SU-DHL-6 (cell line): ENCODE measurements around the gene ALG6.

Experiments
- H2AFZ ChIP-seq: fragments of 200-600 bp; sonication (generic); 2 replicates; pipeline ENCODE4 v1.6.1; 2014; ENCODE audit warnings: low read depth, mild to moderate bottlenecking, moderate library complexity, mixed read lengths, antibody characterized with exemption, low read length; ENCODE audit not compliant: severe bottlenecking
- H3F3A ChIP-seq: fragments of 200-600 bp; shearing (Covaris generic); 2 replicates; pipeline ENCODE4 v1.6.0; 2016; ENCODE audit warnings: antibody characterized with exemption, mild to moderate bottlenecking; ENCODE audit not compliant: insufficient read depth
- H3K27ac ChIP-seq: fragments of 200-600 bp; sonication (generic); 2 replicates; pipeline ENCODE4 v1.5.1; 2016; ENCODE audit warnings: low read depth, mild to moderate bottlenecking, low read length, moderate library complexity, mixed read lengths
- H3K27me3 ChIP-seq: fragments of 200-600 bp; sonication (generic), shearing (Covaris generic); 2 replicates; pipeline ENCODE4 v1.6.0; 2014; ENCODE audit warnings: mild to moderate bottlenecking, low read length
- H3K36me3 ChIP-seq: fragments of 200-600 bp; sonication (generic); 2 replicates; pipeline ENCODE4 v1.6.1; 2014; ENCODE audit warnings: mild to moderate bottlenecking, low read length, mixed read lengths
- H3K4me2 ChIP-seq: fragments of 300-600, 200-600 bp; shearing (Covaris generic), sonication (generic); 2 replicates; pipeline ENCODE4 v1.6.0; 2014; ENCODE audit warnings: low read length, low read depth, mild to moderate bottlenecking; ENCODE audit not compliant: poor library complexity, severe bottlenecking
- H3K4me3 ChIP-seq: fragments of 200-600 bp; sonication (generic); 2 replicates; pipeline ENCODE4 v1.5.1; 2014; ENCODE audit warnings: antibody characterized with exemption, low read length, mild to moderate bottlenecking, mixed read lengths; ENCODE audit not compliant: insufficient read depth, poor library complexity, severe bottlenecking
- H3K79me2 ChIP-seq: fragments of 200-600 bp; sonication (generic); 2 replicates; pipeline ENCODE4 v1.6.1; 2014; ENCODE audit warnings: mild to moderate bottlenecking, low read length, moderate library complexity; ENCODE audit not compliant: insufficient read depth
- H3K9ac ChIP-seq: fragments of 200-600 bp; sonication (generic); 2 replicates; pipeline ENCODE4 v1.7.0; 2014; ENCODE audit warnings: mild to moderate bottlenecking, low read length
- H3K9me2 ChIP-seq: fragments of 200-600 bp; sonication (generic); replicated peaks from 2 replicates; pipeline ENCODE4 v1.6.1; 2014; ENCODE audit warnings: low read length; ENCODE audit not compliant: insufficient read depth
- H3K9me3 ChIP-seq: fragments of 200-600 bp; sonication (generic); 2 replicates; pipeline ENCODE4 v1.6.1; 2014; ENCODE audit warnings: low read length, mixed read lengths; ENCODE audit not compliant: insufficient read depth
- H4K20me1 ChIP-seq: fragments of 200-600 bp; sonication (generic); 2 replicates; pipeline ENCODE4 v1.6.1; 2014; ENCODE audit warnings: low read depth, mild to moderate bottlenecking, antibody characterized with exemption, low read length, moderate library complexity, mixed read lengths
- EZH2phosphoT487 ChIP-seq: fragments of 200-600 bp; sonication (generic), shearing (Covaris generic); conservative IDR thresholded peaks from 2 replicates; pipeline ENCODE4 v1.6.1; 2018; ENCODE audit warnings: mild to moderate bottlenecking, antibody characterized with exemption, low read length, moderate library complexity, mixed read lengths
- TF ChIP-seq, protein P1 (sequence below): fragments of 200-600 bp; sonication (generic); IDR thresholded peaks from one replicate; pipeline ENCODE4 v1.5.1; 2017; ENCODE audit warnings: antibody characterized with exemption, mild to moderate bottlenecking, low read length, moderate library complexity; ENCODE audit not compliant: insufficient read depth, poor library complexity, severe bottlenecking

The ALG6 gene

GRCh38 chr1:63319046-63320021 lies 48.1 kb upstream of the ALG6 start:
- Histone ChIP-seq H2AFZ (no peak overlapping the region), H4K20me1 (no peaks in the 10 kb centered on the region), H3K79me2 (no peaks in the 10 kb centered on the region), H3K36me3 (no peaks in the 10 kb centered on the region), H3K4me3 (no peak overlapping the region), H3K27me3 (no peaks in the 10 kb centered on the region), H3K9me2 (no peaks in the 10 kb centered on the region), H3K4me2 (no peak overlapping the region), H3K27ac (no peak overlapping the region), H3K9me3 (no peaks in the 10 kb centered on the region), H3F3A (no peaks in the 10 kb centered on the region), H3K9ac (no peak overlapping the region)
- no peak for TF ChIP-seq EZH2phosphoT487
- TF ChIP-seq, protein P1, sequence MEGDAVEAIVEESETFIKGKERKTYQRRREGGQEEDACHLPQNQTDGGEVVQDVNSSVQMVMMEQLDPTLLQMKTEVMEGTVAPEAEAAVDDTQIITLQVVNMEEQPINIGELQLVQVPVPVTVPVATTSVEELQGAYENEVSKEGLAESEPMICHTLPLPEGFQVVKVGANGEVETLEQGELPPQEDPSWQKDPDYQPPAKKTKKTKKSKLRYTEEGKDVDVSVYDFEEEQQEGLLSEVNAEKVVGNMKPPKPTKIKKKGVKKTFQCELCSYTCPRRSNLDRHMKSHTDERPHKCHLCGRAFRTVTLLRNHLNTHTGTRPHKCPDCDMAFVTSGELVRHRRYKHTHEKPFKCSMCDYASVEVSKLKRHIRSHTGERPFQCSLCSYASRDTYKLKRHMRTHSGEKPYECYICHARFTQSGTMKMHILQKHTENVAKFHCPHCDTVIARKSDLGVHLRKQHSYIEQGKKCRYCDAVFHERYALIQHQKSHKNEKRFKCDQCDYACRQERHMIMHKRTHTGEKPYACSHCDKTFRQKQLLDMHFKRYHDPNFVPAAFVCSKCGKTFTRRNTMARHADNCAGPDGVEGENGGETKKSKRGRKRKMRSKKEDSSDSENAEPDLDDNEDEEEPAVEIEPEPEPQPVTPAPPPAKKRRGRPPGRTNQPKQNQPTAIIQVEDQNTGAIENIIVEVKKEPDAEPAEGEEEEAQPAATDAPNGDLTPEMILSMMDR: no peak

DNA sequence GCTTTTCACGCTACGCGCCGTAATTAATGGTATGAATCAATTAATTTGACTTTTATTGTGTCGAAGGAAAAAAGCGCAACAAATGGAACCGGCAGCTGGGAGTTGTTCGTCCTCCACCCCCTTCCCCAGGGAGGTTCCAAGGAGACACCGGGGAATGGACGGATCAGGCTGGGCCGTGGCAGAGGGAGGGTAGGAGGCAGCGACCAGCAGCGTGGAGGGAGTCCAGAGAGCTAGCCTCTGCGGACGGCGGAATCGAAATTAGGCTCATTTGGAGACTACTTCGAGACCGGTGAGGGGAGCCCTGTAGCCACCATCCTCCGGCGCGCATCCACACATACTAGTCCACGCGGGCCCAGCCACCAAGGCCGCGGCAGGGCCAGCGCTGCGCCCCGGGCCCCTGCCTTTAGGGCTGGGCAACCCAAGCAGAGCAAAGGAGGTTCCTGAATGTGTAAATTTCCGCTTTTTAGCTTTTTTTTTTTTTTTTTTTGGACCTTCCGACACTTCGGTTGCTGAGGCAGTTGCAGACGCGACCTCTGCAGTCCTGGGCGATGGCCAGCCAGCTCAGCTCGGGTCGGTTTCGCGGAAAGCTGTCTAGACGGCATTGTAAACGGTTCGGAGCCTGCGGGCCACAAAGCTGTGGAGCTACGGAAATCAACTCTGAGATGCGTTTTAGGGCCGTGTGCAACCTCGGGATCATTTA lies 47.3 kb upstream of the ALG6 start:
- no peak overlapping the region for H3K27ac ChIP-seq
- H3K9me2 ChIP-seq: no peaks in the 10 kb centered on the region
- no peaks in the 10 kb centered on the region for H3K9me3 ChIP-seq
- H3K36me3 ChIP-seq: no peaks in the 10 kb centered on the region
- H3K4me3 ChIP-seq: no peak overlapping the region
- H3K27me3 ChIP-seq: no peaks in the 10 kb centered on the region
- H4K20me1 ChIP-seq: no peaks in the 10 kb centered on the region
- peaks cover 4% of the 10 kb centered on the region; the same call in 1 of the 2 replicates for H3F3A ChIP-seq
- H3K9ac ChIP-seq: no peak overlapping the region
- H3K4me2 ChIP-seq: no peak overlapping the region
- no peaks in the 10 kb centered on the region for H3K79me2 ChIP-seq
- no peak for TF ChIP-seq EZH2phosphoT487
- TF ChIP-seq, protein P1: no peak
- no peak overlapping the region for H2AFZ ChIP-seq

DNA sequence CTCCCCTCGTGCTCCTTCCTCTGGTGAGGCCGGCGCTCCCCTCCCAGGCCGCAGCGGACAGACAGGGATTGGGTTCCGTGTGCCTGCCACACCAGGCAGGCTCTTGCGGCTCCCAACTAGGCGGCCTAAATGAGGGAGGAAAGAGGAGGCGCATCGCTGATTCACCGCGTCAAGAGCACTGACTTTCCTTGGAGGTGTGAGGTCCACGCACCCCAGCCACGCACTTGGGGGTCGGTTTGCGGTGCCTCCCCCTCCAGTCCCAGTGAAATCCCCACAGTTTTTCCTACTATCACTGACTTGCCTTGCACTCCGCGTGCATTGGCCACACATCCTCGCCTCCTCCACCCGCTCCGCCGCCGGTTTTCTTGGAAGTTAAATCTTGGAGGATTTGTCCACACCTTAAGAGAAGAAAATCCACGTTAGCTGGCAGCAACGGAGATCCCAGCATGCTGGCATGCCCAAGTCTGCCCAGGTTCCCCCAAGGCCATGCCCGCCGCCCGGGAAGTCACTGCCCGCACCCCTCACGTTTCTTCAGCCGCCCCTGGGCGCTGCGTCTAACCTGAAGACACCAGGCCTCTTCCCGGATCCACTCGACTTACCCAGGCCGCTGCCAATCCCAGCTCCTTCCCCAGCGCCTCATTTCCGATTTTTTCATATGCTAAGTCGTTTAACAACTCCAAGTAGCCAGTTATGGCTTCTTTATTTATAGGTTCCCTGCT lies 46.2 kb upstream of the ALG6 start:
- no peak overlapping the region for H3K9ac ChIP-seq

More for the DNA sequence above, 46.2 kb upstream of the ALG6 start:
- no peaks in the 10 kb centered on the region for H3K9me2 ChIP-seq
- H3F3A ChIP-seq: peaks cover 12% of the 10 kb centered on the region; the same call in 1 of the 2 replicates
- no peaks in the 10 kb centered on the region for H3K9me3 ChIP-seq
- H3K36me3 ChIP-seq: no peaks in the 10 kb centered on the region
- no peaks in the 10 kb centered on the region for H3K79me2 ChIP-seq
- H3K27me3 ChIP-seq: no peaks in the 10 kb centered on the region
- no peak overlapping the region for H2AFZ ChIP-seq
- TF ChIP-seq, protein P1: no peak
- TF ChIP-seq EZH2phosphoT487: no peak
- H4K20me1 ChIP-seq: no peaks in the 10 kb centered on the region
- H3K4me2 ChIP-seq: no peak overlapping the region
- no peak overlapping the region for H3K4me3 ChIP-seq
- H3K27ac ChIP-seq: no peak overlapping the region
